Activated naive CD4-positive, alpha-beta T cell treated with Interleukin-2 at 50 U/mL for 16 hours (primary cell): ENCODE results near the gene TCEAL5.
"Not testable (repeated sequence)": the region's sequence is repeated elsewhere in the genome, so short reads cannot be mapped to it uniquely, and the experiment has no call there.

Experiments
- DNase-seq: peaks from one replicate; pipeline ENCODE4 v3.0.0-alpha.2; 2020

Gene TCEAL5

DNA sequence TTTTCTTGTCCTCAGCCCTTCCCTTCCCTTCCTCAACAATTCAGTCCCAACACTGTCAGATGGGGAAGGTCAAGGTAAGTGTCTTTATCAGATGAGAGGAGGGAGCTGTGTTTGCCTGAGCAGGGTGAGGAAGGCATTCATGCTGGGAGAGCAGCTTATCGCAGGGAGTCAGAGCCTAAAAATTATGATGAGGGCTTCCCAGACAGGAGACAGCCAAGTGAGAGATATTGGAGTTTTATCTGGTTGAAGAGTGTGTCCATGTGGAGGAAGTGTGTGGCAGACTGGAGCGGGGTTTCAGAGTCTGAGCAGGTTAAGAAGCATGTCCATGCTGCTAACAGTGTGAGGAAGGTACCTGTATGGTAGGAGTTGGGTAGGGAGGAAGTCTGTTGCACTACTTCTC lies 43.3 kb downstream of the TCEAL5 start:
- DNase-seq = no peak

DNA sequence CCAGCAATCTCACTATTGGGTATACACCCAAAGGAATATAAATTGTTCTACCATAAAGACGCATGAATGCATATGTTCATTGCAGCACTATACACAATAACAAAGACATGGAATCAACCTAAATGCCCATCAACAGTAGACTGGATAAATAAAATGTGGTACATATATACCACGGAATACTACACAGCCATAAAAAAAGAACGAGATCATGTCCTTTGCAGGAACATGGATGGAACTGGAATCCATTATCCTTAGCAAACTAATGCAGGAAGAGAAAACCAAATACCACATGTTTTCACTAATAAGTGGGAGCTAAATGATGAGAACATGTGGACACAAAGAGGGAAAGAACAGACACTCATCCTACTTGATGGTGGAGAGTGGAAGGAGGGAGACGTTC lies 50.6 kb downstream of the TCEAL5 start:
- not testable (repeated sequence) for DNase-seq
